ENCODE results near the gene COMT.
"Not testable (repeated sequence)": the region's sequence is repeated elsewhere in the genome, so short reads cannot be mapped to it uniquely, and the experiment has no call there.

The COMT gene

GRCh38 chr22:19929586-19930550 lies 11.7 kb upstream of the COMT start:
- no peak for FAIRE-seq

GRCh38 chr22:19930551-19931486 lies 10.8 kb upstream of the COMT start:
- FAIRE-seq = no peak

GRCh38 chr22:19931514-19931913 lies 10.1 kb upstream of the COMT start:
- no peak for FAIRE-seq

GRCh38 chr22:19932367-19933206 lies 9.0 kb upstream of the COMT start:
- no peak for FAIRE-seq

GRCh38 chr22:19933341-19934241 lies 8.0 kb upstream of the COMT start:
- no peak for FAIRE-seq

GRCh38 chr22:19935123-19935718 lies 6.4 kb upstream of the COMT start:
- not testable (repeated sequence) for FAIRE-seq

- FAIRE-seq = no peak
Observed at GRCh38 chr22:19936513-19936912, 5.1 kb upstream of the COMT start.

GRCh38 chr22:19937616-19938473 lies 3.7 kb upstream of the COMT start:
- no peak for FAIRE-seq

GRCh38 chr22:19940536-19941364 lies 822 bp upstream of the COMT start:
- FAIRE-seq = no peak

- FAIRE-seq = no peak
Observed at GRCh38 chr22:19942157-19943081, 847 bp downstream of the COMT start.

- no peak for FAIRE-seq
Observed at GRCh38 chr22:19943082-19944026, 1.8 kb downstream of the COMT start.

- FAIRE-seq = no peak
Observed at GRCh38 chr22:19948057-19948760, 6.6 kb downstream of the COMT start.

GRCh38 chr22:19951346-19951745 lies 9.8 kb downstream of the COMT start:
- FAIRE-seq = no peak

GRCh38 chr22:19955241-19956128 lies 13.9 kb downstream of the COMT start:
- no peak for FAIRE-seq

- FAIRE-seq = no peak
Observed at GRCh38 chr22:19957445-19957844, 15.9 kb downstream of the COMT start.
